Subcutaneous adipose tissue (tissue), 4 donors: Measurements from ENCODE around the gene CASK. TPM values are rescaled to one million over a fixed set of nuclear protein-coding genes. Genes with fewer than 3 reads are reported as not detected.

Experiments used
- total RNA-seq, 4 donors: library from RNA; depleted of rRNA; stranded (reverse); fragments of >200 nt; gene quantifications; one replicate each; pipeline ENCODE4 v1.1.0, GENCODE V29; 2016
- TF ChIP-seq, protein P1 (sequence below): fragments of 450-650 bp; IDR thresholded peaks from one replicate; pipeline ENCODE4 v1.5.1; 2016; ENCODE audit warnings: low read depth, mild to moderate bottlenecking, control low read depth, antibody characterized with exemption, moderate library complexity

CASK gene
- total RNA-seq, 4 donors from 2014 or later: 27.4 to 48.1 (median 32.5) TPM

GRCh38 chrX:41588271-41588670, 335.1 kb downstream of the CASK start:
- TF ChIP-seq, protein P1, sequence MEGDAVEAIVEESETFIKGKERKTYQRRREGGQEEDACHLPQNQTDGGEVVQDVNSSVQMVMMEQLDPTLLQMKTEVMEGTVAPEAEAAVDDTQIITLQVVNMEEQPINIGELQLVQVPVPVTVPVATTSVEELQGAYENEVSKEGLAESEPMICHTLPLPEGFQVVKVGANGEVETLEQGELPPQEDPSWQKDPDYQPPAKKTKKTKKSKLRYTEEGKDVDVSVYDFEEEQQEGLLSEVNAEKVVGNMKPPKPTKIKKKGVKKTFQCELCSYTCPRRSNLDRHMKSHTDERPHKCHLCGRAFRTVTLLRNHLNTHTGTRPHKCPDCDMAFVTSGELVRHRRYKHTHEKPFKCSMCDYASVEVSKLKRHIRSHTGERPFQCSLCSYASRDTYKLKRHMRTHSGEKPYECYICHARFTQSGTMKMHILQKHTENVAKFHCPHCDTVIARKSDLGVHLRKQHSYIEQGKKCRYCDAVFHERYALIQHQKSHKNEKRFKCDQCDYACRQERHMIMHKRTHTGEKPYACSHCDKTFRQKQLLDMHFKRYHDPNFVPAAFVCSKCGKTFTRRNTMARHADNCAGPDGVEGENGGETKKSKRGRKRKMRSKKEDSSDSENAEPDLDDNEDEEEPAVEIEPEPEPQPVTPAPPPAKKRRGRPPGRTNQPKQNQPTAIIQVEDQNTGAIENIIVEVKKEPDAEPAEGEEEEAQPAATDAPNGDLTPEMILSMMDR: no peak

DNA sequence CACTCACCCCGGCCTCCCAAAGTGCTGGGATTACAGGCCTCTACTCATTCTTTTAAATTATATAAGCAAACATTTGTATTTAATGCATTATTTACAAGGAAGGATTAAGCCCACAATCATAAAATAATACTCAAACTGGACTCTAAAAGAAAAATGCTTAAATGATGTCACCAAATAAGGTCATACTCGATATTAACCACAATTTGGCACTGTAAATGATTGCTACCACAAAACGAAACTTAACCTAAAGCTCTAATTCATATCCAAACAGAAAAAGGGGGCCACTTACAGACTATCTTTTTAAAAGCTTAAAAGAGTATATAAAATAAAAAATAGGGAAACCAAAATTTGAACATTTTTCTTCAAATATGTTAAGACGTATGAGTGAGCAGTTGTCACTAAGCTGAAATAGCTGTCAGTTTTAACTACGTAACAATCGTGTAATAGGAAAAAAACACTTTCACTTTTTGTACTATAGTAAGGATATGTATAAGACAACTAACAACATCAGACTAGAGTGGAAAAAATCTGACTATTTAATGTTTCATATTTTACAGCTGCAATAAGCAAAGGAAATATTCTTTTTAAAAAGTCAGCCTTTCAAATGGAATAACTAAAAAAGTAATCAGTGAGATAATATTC, 342.8 kb downstream of the CASK start:
- TF ChIP-seq, protein P1: no peak

- TF ChIP-seq, protein P1: no peak
Measured at GRCh38 chrX:41563876-41564275, 359.5 kb downstream of the CASK start.

DNA sequence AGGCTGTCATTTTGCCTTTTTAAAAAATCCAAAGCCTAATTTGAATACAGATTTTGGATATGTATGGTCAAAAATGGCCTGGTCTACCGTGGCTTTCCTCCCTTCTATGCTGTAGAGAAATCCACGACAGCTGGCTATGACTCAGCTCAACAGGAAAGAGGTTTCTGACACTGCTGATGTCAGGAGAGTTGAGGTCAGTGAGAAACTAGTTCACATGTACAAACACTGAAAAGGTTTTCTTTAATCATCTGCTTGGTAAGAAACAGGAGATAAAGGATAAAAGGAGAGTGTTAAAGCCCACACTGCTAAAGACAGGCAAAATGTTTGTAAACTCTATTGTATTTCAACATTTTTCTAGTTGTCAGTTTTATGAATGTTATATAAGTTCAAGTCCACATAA, 362.3 kb downstream of the CASK start:
- TF ChIP-seq, protein P1: no peak

DNA sequence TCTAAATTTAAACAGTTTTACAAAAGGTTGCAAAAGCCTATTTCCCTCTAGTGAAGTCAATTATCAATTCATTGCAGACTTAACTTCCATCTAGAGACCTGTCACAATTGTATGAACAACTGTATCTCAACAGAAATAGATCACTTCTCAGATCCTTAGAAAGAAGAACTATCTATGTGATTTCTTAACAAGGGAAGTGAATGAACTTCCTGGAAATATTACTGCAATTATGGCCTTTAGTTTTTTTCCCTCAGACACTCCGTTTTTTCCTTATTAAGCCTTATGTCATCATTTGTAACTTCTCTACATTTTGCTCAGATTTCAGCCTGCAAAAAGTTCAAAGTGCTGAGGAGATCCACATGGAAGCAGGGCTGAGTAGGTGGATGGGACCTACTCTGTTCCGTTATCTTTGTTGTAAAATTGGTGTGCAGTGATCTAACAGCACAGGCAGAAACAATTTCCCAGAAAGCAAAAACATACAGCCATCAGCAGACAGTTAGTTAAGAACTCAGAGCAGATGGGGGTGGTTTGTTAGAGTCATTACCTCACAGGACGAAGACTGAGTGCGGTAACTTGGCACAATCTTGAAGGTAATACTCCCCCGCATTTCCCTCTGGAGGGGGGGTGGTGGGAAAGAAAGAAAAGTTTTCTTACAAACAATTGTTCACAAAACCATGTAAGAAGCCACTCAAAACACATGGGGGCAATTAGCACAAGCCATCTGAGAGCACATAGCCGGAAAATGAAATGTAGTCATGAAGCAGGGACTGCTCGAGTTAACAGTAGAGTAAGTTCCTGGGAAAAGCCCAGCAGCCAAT, 363.9 kb downstream of the CASK start:
- TF ChIP-seq, protein P1: no peak

GRCh38 chrX:41558531-41558930, 364.8 kb downstream of the CASK start:
- TF ChIP-seq, protein P1: no peak

- TF ChIP-seq, protein P1: no peak
Measured at GRCh38 chrX:41556958-41557357, 366.4 kb downstream of the CASK start.
